ENCODE data around the gene PKNOX2.

Gene PKNOX2

GRCh38 chr11:125174686-125175085 lies 10.1 kb downstream of the PKNOX2 start:
- no peak for DNase-seq

GRCh38 chr11:125175166-125175565 lies 10.6 kb downstream of the PKNOX2 start:
- no peak for DNase-seq

- DNase-seq: no peak
Observed at GRCh38 chr11:125175896-125176575, 11.5 kb downstream of the PKNOX2 start.

- no peak for DNase-seq
Observed at GRCh38 chr11:125176866-125177265, 12.3 kb downstream of the PKNOX2 start.

GRCh38 chr11:125177543-125177942 lies 13.0 kb downstream of the PKNOX2 start:
- no peak for DNase-seq

GRCh38 chr11:125179346-125179745 lies 14.8 kb downstream of the PKNOX2 start:
- DNase-seq: no peak

GRCh38 chr11:125179895-125180294 lies 15.3 kb downstream of the PKNOX2 start:
- no peak for DNase-seq

GRCh38 chr11:125180413-125181305 lies 16.1 kb downstream of the PKNOX2 start:
- no peak for DNase-seq

GRCh38 chr11:125182573-125182972 lies 18.0 kb downstream of the PKNOX2 start:
- no peak for DNase-seq

GRCh38 chr11:125183641-125184040 lies 19.1 kb downstream of the PKNOX2 start:
- DNase-seq: no peak

- no peak for DNase-seq
Observed at GRCh38 chr11:125188021-125188420, 23.5 kb downstream of the PKNOX2 start.

GRCh38 chr11:125190566-125190965 lies 26.0 kb downstream of the PKNOX2 start:
- no peak for DNase-seq

GRCh38 chr11:125192183-125192582 lies 27.6 kb downstream of the PKNOX2 start:
- DNase-seq: no peak

GRCh38 chr11:125192717-125193415 lies 28.3 kb downstream of the PKNOX2 start:
- no peak for DNase-seq

GRCh38 chr11:125193416-125193726 lies 28.8 kb downstream of the PKNOX2 start:
- DNase-seq: no peak

GRCh38 chr11:125193841-125194240 lies 29.3 kb downstream of the PKNOX2 start:
- no peak for DNase-seq

GRCh38 chr11:125199915-125200314 lies 35.4 kb downstream of the PKNOX2 start:
- DNase-seq: no peak

GRCh38 chr11:125200441-125200840 lies 35.9 kb downstream of the PKNOX2 start:
- no peak for DNase-seq

GRCh38 chr11:125201525-125202141 lies 37.1 kb downstream of the PKNOX2 start:
- DNase-seq: no peak

GRCh38 chr11:125202362-125202880 lies 37.9 kb downstream of the PKNOX2 start:
- DNase-seq: no peak

GRCh38 chr11:125202977-125203376 lies 38.4 kb downstream of the PKNOX2 start:
- no peak for DNase-seq

- no peak for DNase-seq
Observed at GRCh38 chr11:125207866-125208425, 43.4 kb downstream of the PKNOX2 start.

GRCh38 chr11:125210066-125210465 lies 45.5 kb downstream of the PKNOX2 start:
- DNase-seq: no peak
